Measurements from ENCODE around the gene WNT11. TPM values are rescaled to one million over a fixed set of nuclear protein-coding genes. Genes with fewer than 3 reads are reported as not detected.

The WNT11 gene
- total RNA-seq, 1 donor from 2014 or later = 3.6 TPM

GRCh38 chr11:76197332-76197731, 9.0 kb downstream of the WNT11 start:
- Mint-ChIP-seq H3K9me3 (ENCODE audit: unreplicated experiment) (no peaks in the 10 kb centered on the region), H3K27me3 (ENCODE audit: unreplicated experiment) (peaks cover 4% of the 10 kb centered on the region), H3K27ac (ENCODE audit: unreplicated experiment) (no peak overlapping the region), H3K36me3 (ENCODE audit: low read depth, unreplicated experiment) (no peaks in the 10 kb centered on the region), H3K4me1 (ENCODE audit: unreplicated experiment) (no peaks in the 10 kb centered on the region), H3K4me3 (ENCODE audit: unreplicated experiment) (no peak overlapping the region)
- no peak for DNase-seq (ENCODE audit: low spot score)
- no peak for TF ChIP-seq CTCF (IDR thresholded peaks at IDR 0.05; ENCODE audit: unreplicated experiment)

GRCh38 chr11:76196849-76197248, 9.5 kb downstream of the WNT11 start:
- no peak for TF ChIP-seq CTCF (IDR thresholded peaks at IDR 0.05; ENCODE audit: unreplicated experiment)
- Mint-ChIP-seq H3K27ac (ENCODE audit: unreplicated experiment) (no peak overlapping the region), H3K4me3 (ENCODE audit: unreplicated experiment) (no peak overlapping the region), H3K9me3 (ENCODE audit: unreplicated experiment) (no peaks in the 10 kb centered on the region), H3K36me3 (ENCODE audit: low read depth, unreplicated experiment) (no peaks in the 10 kb centered on the region), H3K27me3 (ENCODE audit: unreplicated experiment) (peaks cover 4% of the 10 kb centered on the region), H3K4me1 (ENCODE audit: unreplicated experiment) (no peaks in the 10 kb centered on the region)
- DNase-seq (ENCODE audit: low spot score) = no peak

GRCh38 chr11:76194872-76195668, 11.2 kb downstream of the WNT11 start:
- no peak overlapping the region for H3K27ac Mint-ChIP-seq (ENCODE audit: unreplicated experiment)
- H3K27me3 Mint-ChIP-seq (ENCODE audit: unreplicated experiment) = peaks cover 3% of the 10 kb centered on the region
- DNase-seq (ENCODE audit: low spot score) = no peak
- TF ChIP-seq CTCF (IDR thresholded peaks at IDR 0.05; ENCODE audit: unreplicated experiment) = no peak
- no peaks in the 10 kb centered on the region for H3K36me3 Mint-ChIP-seq (ENCODE audit: low read depth, unreplicated experiment)
- no peaks in the 10 kb centered on the region for H3K9me3 Mint-ChIP-seq (ENCODE audit: unreplicated experiment)
- no peak overlapping the region for H3K4me3 Mint-ChIP-seq (ENCODE audit: unreplicated experiment)
- no peaks in the 10 kb centered on the region for H3K4me1 Mint-ChIP-seq (ENCODE audit: unreplicated experiment)

- H3K9me3 Mint-ChIP-seq (ENCODE audit: unreplicated experiment) = no peaks in the 10 kb centered on the region
- TF ChIP-seq CTCF (IDR thresholded peaks at IDR 0.05; ENCODE audit: unreplicated experiment) = no peak
- H3K27me3 Mint-ChIP-seq (ENCODE audit: unreplicated experiment) = peaks cover 3% of the 10 kb centered on the region
- H3K4me3 Mint-ChIP-seq (ENCODE audit: unreplicated experiment) = no peak overlapping the region
- H3K36me3 Mint-ChIP-seq (ENCODE audit: low read depth, unreplicated experiment) = peaks cover 4% of the 10 kb centered on the region
- DNase-seq (ENCODE audit: low spot score) = no peak
- H3K27ac Mint-ChIP-seq (ENCODE audit: unreplicated experiment) = no peak overlapping the region
- no peaks in the 10 kb centered on the region for H3K4me1 Mint-ChIP-seq (ENCODE audit: unreplicated experiment)
These were observed 13.1 kb downstream of the WNT11 start for GRCh38 chr11:76193219-76193618.

GRCh38 chr11:76190376-76190775, 15.9 kb downstream of the WNT11 start:
- Mint-ChIP-seq H3K27ac (ENCODE audit: unreplicated experiment) (no peak overlapping the region), H3K4me3 (ENCODE audit: unreplicated experiment) (no peak overlapping the region), H3K27me3 (ENCODE audit: unreplicated experiment) (peaks cover 6% of the 10 kb centered on the region), H3K36me3 (ENCODE audit: low read depth, unreplicated experiment) (peaks cover 4% of the 10 kb centered on the region), H3K9me3 (ENCODE audit: unreplicated experiment) (no peaks in the 10 kb centered on the region), H3K4me1 (ENCODE audit: unreplicated experiment) (peaks cover 9% of the 10 kb centered on the region)
- TF ChIP-seq CTCF (IDR thresholded peaks at IDR 0.05; ENCODE audit: unreplicated experiment) = no peak
- no peak for DNase-seq (ENCODE audit: low spot score)
